SK-N-MC (cell line): Measurements from ENCODE around the gene DAB2IP.

Experiments
- EZH2 ChIP-seq: fragments of 200-600 bp; sonication (generic); IDR thresholded peaks from one replicate; pipeline ENCODE4 v1.6.1; 2017; ENCODE audit warnings: antibody characterized with exemption
- FOXP2 ChIP-seq: optimal IDR thresholded peaks from 2 replicates; pipeline ENCODE3; 2011; ENCODE audit warnings: mild to moderate bottlenecking, moderate library complexity; ENCODE audit not compliant: insufficient read depth; ENCODE audit errors: extremely low read length, control extremely low read depth
- POLR2AphosphoS5 ChIP-seq: IDR thresholded peaks from 2 replicates; pipeline ENCODE4 v1.6.1; 2012; ENCODE audit warnings: mild to moderate bottlenecking, low read depth, low read length, borderline replicate concordance

GRCh38 chr9:121816845-121817450, 165.5 kb downstream of the DAB2IP start:
- TF ChIP-seq POLR2AphosphoS5 (no peak), EZH2 (no peak), FOXP2 (no peak)
